Measurements from ENCODE around the gene CBR4.

DNA sequence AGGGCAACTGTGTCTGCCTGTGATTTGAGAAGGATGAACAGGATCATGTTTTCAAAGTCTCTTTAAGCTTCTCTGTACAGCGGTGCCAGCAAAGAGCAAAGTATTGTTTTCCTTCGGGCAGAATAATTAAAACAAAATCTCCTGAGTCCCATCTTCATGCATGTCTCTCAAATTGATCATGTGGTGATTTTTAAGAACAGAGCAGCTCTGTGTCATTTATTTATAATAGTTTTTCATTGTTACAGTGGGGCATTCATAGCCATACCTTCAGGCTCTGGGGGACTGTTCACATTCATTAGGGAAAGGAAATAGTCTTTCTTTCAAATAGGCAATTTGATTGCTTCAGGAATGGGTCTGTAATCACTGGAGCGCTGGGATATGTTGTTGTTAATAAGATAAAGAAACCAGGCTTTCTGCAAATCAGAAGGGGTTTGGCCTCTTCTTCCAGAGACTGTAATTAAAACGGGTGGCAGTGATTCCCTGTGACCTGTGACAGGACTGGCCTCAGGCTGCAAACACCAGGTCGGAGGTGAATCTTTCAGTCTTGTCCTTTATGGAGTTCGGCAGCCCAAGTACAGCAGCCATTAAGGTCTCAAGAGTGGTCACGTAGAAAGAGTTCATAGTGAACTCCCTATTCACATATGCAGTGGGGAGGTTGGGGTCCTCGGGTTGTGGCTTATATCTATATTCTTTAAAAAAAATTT, 29.3 kb upstream of the CBR4 start:
- TF ChIP-seq, protein P1, sequence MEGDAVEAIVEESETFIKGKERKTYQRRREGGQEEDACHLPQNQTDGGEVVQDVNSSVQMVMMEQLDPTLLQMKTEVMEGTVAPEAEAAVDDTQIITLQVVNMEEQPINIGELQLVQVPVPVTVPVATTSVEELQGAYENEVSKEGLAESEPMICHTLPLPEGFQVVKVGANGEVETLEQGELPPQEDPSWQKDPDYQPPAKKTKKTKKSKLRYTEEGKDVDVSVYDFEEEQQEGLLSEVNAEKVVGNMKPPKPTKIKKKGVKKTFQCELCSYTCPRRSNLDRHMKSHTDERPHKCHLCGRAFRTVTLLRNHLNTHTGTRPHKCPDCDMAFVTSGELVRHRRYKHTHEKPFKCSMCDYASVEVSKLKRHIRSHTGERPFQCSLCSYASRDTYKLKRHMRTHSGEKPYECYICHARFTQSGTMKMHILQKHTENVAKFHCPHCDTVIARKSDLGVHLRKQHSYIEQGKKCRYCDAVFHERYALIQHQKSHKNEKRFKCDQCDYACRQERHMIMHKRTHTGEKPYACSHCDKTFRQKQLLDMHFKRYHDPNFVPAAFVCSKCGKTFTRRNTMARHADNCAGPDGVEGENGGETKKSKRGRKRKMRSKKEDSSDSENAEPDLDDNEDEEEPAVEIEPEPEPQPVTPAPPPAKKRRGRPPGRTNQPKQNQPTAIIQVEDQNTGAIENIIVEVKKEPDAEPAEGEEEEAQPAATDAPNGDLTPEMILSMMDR (conservative IDR thresholded peaks at IDR 0.05 in 1 of 2, IDR thresholded peaks at IDR 0.05 in 1 of 2; ENCODE audit: extremely low read depth in 1 of 2, insufficient read depth in 1 of 2, low read depth in 1 of 2, low read length in 2 of 2) = no peak
- TF ChIP-seq EZH2 (IDR thresholded peaks at IDR 0.05; ENCODE audit: borderline replicate concordance, low read length) = no peak

Measured in mammary epithelial cell (primary cell).